Nucleus accumbens (tissue), 56 donors: Measurements from ENCODE around the gene GDA.
"Not testable (repeated sequence)": the region's sequence is repeated elsewhere in the genome, so short reads cannot be mapped to it uniquely, and the experiment has no call there.

Experiments used
- DNase-seq, 56 donors: peaks; one replicate each; lab custom pipeline; 2025; lab: John Stamatoyannopoulos, UW

GDA gene

GRCh38 chr9:72271613-72272478 is 122.6 kb downstream of the GDA start:
- peak in 26 of 56 donors; percentile 1 to 62 (median 10) for DNase-seq

DNA sequence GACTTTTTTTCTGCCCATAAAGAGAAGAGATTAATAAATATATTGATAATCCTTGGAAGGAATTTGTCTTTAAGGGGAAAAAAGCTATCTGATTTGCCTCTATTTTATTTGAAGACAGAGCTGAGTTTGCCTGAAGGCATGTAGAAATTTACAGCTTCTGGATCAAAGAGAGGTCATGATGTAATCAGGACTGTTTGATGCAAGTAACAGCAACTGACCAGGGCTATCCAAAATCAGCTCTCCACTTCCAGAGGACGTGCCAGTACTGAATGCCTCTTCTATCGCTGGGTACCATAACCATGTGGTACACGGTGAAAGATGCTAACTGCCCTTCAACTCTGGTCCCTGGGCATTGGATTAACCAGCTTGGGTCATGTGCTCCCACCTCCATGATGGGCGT is 125.2 kb downstream of the GDA start:
- no peak for DNase-seq

DNA sequence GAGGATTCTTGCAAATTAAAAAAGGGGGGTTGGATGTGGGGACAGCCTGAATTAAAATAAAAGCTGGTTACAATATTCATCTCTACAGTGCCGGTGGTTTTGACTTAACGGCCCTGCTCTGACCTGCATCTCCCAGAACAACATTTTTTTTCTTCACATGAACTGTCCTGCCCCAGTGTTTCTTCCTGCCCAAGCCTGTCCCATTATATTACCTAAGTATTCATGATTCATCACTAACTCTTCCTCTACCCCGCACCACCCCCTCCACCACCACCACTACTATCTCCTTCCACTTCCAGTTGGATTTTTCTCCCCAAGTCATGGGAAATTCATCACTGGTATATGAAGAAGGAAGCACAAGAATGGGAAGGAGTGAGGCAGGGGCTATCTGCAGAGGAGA is 125.7 kb downstream of the GDA start:
- no peak for DNase-seq

GRCh38 chr9:72276429-72276828 is 127.2 kb downstream of the GDA start:
- no peak for DNase-seq

DNA sequence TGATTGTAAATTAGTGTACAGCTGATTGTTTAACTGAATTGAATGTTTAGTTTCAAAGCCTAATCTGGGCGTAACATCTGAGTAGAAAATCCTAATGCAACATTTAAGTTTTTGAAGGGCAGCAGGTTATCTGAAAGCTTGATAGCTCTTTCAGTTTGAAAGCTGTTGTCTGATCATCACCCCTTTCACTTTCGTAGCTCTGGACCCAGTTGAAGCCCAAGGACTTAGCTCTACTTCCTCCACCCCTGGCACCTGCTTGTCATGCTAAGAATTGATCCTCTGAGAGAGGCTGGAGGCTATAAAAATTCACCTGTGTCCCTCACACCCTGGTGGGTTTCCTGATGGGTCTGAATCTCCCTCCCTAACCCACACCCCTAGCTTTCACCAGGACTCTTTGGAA is 129.7 kb downstream of the GDA start:
- no peak for DNase-seq

DNA sequence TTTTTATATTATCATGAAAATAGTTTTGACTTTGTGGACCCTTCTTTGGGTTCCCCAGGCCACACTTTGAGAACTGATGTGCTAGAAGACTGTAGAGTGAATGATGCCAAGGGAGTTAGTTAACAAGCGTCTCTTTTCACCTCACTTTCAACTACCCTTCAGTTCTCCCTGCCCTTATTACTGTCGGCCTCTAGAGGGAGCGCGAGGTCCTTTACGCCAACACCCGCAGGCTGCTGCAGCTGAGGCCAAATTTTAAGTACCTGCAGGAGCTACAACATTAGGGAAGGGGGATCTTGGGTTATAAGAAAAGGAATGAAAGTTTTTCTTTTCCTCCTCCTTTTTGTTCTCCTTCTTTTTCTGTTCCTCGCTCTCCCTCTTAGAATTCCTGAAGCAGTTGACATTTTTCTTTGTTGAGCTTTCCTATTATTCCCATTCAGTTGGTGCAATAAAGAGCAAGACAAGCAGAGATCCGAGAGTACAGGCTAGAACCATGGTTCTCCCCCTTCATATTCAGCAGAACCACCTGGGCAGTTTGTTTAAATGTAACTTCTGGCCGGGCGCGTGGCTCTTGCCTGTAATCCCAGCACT is 131.8 kb downstream of the GDA start:
- peak in 50 of 56 donors; percentile 1 to 83 (median 46) for DNase-seq

- no peak for DNase-seq
Observed at GRCh38 chr9:72289401-72289800, 140.2 kb downstream of the GDA start.

DNA sequence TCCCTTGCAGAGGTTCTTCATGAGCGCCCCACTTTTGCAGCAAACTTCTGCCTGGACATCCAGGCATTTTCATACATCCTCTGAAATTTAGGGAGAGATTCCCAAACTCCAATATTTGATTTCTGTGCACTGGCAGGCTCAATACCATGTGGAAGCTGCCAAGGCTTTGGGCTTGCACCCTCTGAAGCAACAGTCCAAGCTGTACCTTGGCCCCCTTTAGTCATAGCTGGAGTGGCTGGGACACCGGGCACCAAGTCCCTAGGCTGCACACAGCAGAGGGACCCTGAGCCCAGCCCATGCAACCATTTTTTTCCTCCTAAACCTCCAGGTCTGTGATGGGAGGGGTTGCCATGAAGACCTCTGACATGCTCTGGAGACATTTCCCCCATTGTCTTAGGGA is 141.1 kb downstream of the GDA start:
- DNase-seq, result no peak

DNA sequence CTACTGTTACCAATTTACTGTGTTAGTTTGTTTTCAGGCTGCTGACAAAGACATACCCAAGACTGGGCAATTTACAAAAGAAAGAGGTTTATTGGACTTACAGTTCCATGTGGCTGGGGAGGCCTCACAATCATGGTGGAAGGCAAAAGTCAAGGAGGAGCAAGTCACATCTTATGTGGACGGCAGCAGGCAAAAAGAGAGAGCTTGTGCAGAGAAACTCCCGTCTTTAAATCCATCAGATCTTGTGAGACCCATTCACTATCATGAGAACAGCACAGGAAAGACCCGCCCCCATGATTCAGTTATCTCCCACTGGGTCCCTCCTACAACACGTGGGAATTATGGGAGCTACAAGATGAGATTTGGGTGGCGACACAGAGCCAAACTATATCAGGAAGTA is 142.3 kb downstream of the GDA start:
- DNase-seq, result not testable (repeated sequence)

GRCh38 chr9:72292256-72292682 is 143.0 kb downstream of the GDA start:
- DNase-seq, result no peak

GRCh38 chr9:72292874-72293607 is 143.8 kb downstream of the GDA start:
- DNase-seq, result no peak

DNA sequence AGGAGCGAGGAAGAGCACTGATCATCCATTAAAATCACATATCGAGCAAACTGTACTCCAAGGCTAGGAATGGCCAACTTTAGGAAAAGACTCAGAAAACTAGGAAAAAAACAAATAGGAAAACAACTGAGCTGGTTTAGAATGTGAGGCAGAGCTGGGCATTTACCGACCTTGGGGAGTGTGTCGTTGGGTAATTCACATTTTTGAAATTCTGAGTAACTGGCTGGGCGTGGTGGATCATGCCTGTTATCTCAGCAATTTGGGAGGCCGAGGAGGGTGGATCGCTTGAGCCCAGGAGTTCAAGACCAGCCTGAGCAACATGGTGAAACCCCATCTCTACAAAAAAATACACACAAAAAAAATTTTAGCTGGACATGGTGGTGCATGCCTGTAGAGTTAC is 145.7 kb downstream of the GDA start:
- DNase-seq, result no peak

DNA sequence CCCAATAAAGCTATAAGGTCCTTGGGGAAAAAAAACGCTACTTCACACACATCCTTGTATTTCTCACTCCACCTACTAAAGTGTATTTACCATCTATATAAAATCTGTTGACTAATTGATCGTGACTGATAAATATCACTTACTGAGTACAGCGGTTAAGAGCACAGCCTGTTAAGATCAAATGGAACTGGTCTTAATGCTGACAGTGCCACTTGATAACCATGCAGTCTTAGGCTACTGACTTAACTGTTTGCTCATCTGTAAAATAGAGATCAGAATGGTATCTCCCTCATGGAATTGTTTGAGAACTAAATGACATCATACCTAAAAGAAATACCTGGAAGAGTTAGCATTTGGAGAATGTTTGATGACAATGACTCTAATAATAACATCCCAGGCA is 148.3 kb downstream of the GDA start:
- no peak for DNase-seq

GRCh38 chr9:72299017-72299603 is 149.9 kb downstream of the GDA start:
- no peak for DNase-seq

- DNase-seq, result no peak
Observed at GRCh38 chr9:72300873-72301272, 151.6 kb downstream of the GDA start.
